GM06990 (cell line): ENCODE data around the gene CDK15.

Experiments used
- DNase-seq: peaks from one replicate; pipeline ENCODE4 v3.0.0-alpha.2; 2011; ENCODE audit not compliant: insufficient read length; ENCODE audit errors: extremely low read depth
- H3K27me3 ChIP-seq: replicated peaks from 2 replicates; pipeline ENCODE4 v1.6.0; 2011; ENCODE audit warnings: low read length; ENCODE audit not compliant: control insufficient read depth, insufficient read depth
- H3K36me3 ChIP-seq: 2 replicates; pipeline ENCODE4 v1.5.1; 2011; ENCODE audit warnings: low read length; ENCODE audit not compliant: control insufficient read depth, insufficient read depth
- H3K4me3 ChIP-seq: replicated peaks from 2 replicates; pipeline ENCODE4 v1.5.1; 2011; ENCODE audit warnings: low read depth, mild to moderate bottlenecking, control low read depth, low read length
- TF ChIP-seq, protein P1 (sequence below): IDR thresholded peaks from 2 replicates; pipeline ENCODE4 v1.5.1; 2011; ENCODE audit warnings: low read length, control low read depth, mild to moderate bottlenecking, inconsistent platforms; ENCODE audit not compliant: insufficient read depth, poor library complexity, severe bottlenecking

The CDK15 gene

DNA sequence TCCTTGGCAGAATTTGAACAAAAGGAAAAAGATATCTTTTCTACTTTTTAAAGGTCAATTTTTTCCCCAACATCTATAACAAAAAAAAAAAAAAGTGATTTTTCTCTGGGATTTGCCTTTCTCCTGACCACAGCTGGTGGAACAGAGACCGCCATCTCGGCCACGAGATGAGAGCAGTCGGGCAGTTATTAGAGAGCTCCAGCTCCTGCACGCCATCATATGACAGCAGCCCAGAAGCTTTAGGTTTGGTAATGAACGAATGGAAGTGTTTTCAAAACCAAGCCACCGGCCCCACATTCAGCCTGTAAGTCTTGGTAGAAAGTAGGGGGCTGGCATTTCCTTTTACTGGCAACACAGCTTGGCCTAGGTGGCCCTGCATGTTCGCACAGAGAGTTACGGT, 132.4 kb downstream of the CDK15 start:
- Histone ChIP-seq H3K4me3 (no peak overlapping the region), H3K27me3 (no peaks in the 10 kb centered on the region), H3K36me3 (no peaks in the 10 kb centered on the region)
- no peak for DNase-seq
- TF ChIP-seq, protein P1, sequence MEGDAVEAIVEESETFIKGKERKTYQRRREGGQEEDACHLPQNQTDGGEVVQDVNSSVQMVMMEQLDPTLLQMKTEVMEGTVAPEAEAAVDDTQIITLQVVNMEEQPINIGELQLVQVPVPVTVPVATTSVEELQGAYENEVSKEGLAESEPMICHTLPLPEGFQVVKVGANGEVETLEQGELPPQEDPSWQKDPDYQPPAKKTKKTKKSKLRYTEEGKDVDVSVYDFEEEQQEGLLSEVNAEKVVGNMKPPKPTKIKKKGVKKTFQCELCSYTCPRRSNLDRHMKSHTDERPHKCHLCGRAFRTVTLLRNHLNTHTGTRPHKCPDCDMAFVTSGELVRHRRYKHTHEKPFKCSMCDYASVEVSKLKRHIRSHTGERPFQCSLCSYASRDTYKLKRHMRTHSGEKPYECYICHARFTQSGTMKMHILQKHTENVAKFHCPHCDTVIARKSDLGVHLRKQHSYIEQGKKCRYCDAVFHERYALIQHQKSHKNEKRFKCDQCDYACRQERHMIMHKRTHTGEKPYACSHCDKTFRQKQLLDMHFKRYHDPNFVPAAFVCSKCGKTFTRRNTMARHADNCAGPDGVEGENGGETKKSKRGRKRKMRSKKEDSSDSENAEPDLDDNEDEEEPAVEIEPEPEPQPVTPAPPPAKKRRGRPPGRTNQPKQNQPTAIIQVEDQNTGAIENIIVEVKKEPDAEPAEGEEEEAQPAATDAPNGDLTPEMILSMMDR = no peak

DNA sequence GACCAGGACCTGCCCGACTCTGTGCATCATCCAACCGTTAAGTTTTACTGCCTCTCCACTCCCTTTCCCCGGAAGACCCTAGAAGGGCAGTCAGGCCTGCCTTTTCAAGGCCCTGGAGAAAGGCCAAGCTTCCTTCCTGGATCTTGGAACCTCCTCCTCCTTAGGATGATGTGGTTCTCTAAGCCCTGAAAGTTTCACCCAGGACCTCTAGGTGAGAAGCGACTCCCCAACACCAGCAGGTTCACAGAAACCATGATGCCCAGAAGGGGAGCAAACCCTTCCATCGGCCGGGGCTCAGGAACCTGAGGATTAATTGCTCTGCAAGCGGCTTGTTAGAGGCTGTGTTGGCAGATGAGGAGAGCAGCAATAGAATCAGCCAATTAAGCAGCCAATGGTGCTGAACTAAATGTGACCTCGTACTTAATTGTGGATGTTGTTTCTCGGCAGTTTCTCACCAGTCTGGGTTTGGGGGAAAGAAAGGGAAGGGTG, 133.2 kb downstream of the CDK15 start:
- Histone ChIP-seq H3K27me3 (no peaks in the 10 kb centered on the region), H3K4me3 (no peak overlapping the region), H3K36me3 (no peaks in the 10 kb centered on the region)
- TF ChIP-seq, protein P1 = no peak
- no peak for DNase-seq

GRCh38 chr2:201942531-201942930, 136.2 kb downstream of the CDK15 start:
- no peak overlapping the region for H3K4me3 ChIP-seq
- H3K36me3 ChIP-seq = no peaks in the 10 kb centered on the region
- TF ChIP-seq, protein P1 = no peak
- no peaks in the 10 kb centered on the region for H3K27me3 ChIP-seq
- no peak for DNase-seq
